ENCODE data around the gene CRTC3.

CRTC3 gene

GRCh38 chr15:90553248-90553745, 23.6 kb downstream of the CRTC3 start:
- Histone ChIP-seq H3K9ac (ENCODE audit: low read depth, low read length) (no peak overlapping the region), H3K36me3 (ENCODE audit: control insufficient read depth, insufficient read depth, low read length) (no peaks in the 10 kb centered on the region), H3K27me3 (ENCODE audit: control insufficient read depth, insufficient read depth, low read length) (no peaks in the 10 kb centered on the region), H3K9me3 (ENCODE audit: control insufficient read depth, insufficient read depth, low read length) (no peaks in the 10 kb centered on the region), H3K4me1 (ENCODE audit: control insufficient read depth, insufficient read depth, low read length) (no peaks in the 10 kb centered on the region), H3K4me3 (ENCODE audit: low read depth, low read length) (no peak overlapping the region)

GRCh38 chr15:90557186-90558084, 27.7 kb downstream of the CRTC3 start:
- H3K4me3 ChIP-seq (ENCODE audit: low read depth, low read length) = no peak overlapping the region
- H3K4me1 ChIP-seq (ENCODE audit: control insufficient read depth, insufficient read depth, low read length) = no peaks in the 10 kb centered on the region
- H3K27me3 ChIP-seq (ENCODE audit: control insufficient read depth, insufficient read depth, low read length) = no peaks in the 10 kb centered on the region
- H3K36me3 ChIP-seq (ENCODE audit: control insufficient read depth, insufficient read depth, low read length) = no peaks in the 10 kb centered on the region
- H3K9me3 ChIP-seq (ENCODE audit: control insufficient read depth, insufficient read depth, low read length) = no peaks in the 10 kb centered on the region
- H3K9ac ChIP-seq (ENCODE audit: low read depth, low read length) = no peak overlapping the region

DNA sequence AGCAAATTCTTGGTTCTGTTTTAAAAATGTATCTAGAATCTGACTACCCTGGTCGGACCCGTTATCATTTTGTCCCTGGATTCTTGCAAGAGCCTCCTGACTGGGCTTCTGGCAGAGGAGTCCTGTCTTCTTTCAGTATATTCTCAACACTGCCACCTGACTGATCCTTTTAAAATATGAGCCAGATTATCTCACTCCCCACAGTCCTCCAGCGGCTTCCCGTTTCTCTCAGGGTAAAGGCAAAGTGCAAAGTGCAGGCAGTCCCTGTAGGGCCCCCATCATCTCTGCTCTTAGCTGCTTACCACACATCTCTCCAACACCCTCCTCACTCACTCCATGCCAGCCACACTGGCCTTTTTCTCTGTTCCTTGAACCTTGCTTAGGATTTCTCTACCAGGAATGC, 28.4 kb downstream of the CRTC3 start:
- H3K9me3 ChIP-seq (ENCODE audit: control insufficient read depth, insufficient read depth, low read length) = no peaks in the 10 kb centered on the region
- H3K36me3 ChIP-seq (ENCODE audit: control insufficient read depth, insufficient read depth, low read length) = no peaks in the 10 kb centered on the region
- no peak overlapping the region for H3K4me3 ChIP-seq (ENCODE audit: low read depth, low read length)
- H3K27me3 ChIP-seq (ENCODE audit: control insufficient read depth, insufficient read depth, low read length) = no peaks in the 10 kb centered on the region
- no peaks in the 10 kb centered on the region for H3K4me1 ChIP-seq (ENCODE audit: control insufficient read depth, insufficient read depth, low read length)
- H3K9ac ChIP-seq (ENCODE audit: low read depth, low read length) = no peak overlapping the region

GRCh38 chr15:90559119-90559518, 29.4 kb downstream of the CRTC3 start:
- H3K9me3 ChIP-seq (ENCODE audit: control insufficient read depth, insufficient read depth, low read length) = no peaks in the 10 kb centered on the region
- H3K4me3 ChIP-seq (ENCODE audit: low read depth, low read length) = no peak overlapping the region
- H3K4me1 ChIP-seq (ENCODE audit: control insufficient read depth, insufficient read depth, low read length) = no peaks in the 10 kb centered on the region
- H3K36me3 ChIP-seq (ENCODE audit: control insufficient read depth, insufficient read depth, low read length) = no peaks in the 10 kb centered on the region
- no peak overlapping the region for H3K9ac ChIP-seq (ENCODE audit: low read depth, low read length)
- H3K27me3 ChIP-seq (ENCODE audit: control insufficient read depth, insufficient read depth, low read length) = no peaks in the 10 kb centered on the region

GRCh38 chr15:90560229-90560776, 30.6 kb downstream of the CRTC3 start:
- no peak overlapping the region for H3K4me3 ChIP-seq (ENCODE audit: low read depth, low read length)
- H3K4me1 ChIP-seq (ENCODE audit: control insufficient read depth, insufficient read depth, low read length) = no peaks in the 10 kb centered on the region
- H3K9ac ChIP-seq (ENCODE audit: low read depth, low read length) = no peak overlapping the region
- H3K27me3 ChIP-seq (ENCODE audit: control insufficient read depth, insufficient read depth, low read length) = no peaks in the 10 kb centered on the region
- no peaks in the 10 kb centered on the region for H3K9me3 ChIP-seq (ENCODE audit: control insufficient read depth, insufficient read depth, low read length)
- H3K36me3 ChIP-seq (ENCODE audit: control insufficient read depth, insufficient read depth, low read length) = no peaks in the 10 kb centered on the region

DNA sequence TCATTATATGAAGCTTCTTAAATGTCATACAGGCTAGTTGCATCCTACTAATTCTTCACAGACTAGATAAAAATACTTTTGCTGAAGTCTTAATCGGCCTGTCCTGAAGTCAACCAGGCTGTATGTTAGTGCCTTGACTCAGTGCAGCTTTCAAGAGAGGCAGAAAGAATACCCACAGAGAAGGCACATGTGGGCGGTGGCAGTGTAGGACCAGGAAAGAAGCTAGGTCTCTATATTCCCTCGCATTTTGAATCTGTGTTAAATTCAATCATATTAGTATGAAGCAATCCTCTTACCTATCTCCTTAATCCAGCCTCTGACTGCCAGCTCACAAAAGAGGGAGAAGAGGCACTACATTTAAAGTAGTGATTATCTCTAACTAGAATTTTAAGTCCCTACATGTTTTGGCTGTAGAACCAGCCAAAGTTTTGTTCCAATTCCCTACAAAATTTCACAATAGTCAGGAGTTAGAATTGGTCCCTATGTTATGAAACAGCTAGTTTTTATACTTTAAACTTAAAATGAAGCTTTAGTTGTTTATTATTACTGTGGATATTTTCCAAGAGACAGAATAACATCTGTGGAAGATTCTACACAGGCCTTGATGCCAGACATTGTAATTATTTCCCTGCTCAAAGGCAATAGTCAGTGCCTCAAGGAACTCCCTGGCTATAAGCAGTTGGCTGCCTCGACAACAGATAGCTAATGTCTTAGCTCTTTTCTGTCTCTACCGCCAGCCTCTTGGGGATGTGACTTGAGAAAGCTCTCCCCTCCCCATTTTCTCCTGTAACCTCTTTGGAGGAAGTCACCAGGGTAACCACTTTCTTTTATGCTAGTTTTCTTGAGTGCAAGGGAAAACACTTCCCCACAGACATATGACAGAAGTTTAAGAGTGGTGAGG, 31.9 kb downstream of the CRTC3 start:
- H3K4me1 ChIP-seq (ENCODE audit: control insufficient read depth, insufficient read depth, low read length) = no peaks in the 10 kb centered on the region
- H3K36me3 ChIP-seq (ENCODE audit: control insufficient read depth, insufficient read depth, low read length) = no peaks in the 10 kb centered on the region
- no peaks in the 10 kb centered on the region for H3K27me3 ChIP-seq (ENCODE audit: control insufficient read depth, insufficient read depth, low read length)
- no peak overlapping the region for H3K9ac ChIP-seq (ENCODE audit: low read depth, low read length)
- H3K9me3 ChIP-seq (ENCODE audit: control insufficient read depth, insufficient read depth, low read length) = no peaks in the 10 kb centered on the region
- H3K4me3 ChIP-seq (ENCODE audit: low read depth, low read length) = no peak overlapping the region

DNA sequence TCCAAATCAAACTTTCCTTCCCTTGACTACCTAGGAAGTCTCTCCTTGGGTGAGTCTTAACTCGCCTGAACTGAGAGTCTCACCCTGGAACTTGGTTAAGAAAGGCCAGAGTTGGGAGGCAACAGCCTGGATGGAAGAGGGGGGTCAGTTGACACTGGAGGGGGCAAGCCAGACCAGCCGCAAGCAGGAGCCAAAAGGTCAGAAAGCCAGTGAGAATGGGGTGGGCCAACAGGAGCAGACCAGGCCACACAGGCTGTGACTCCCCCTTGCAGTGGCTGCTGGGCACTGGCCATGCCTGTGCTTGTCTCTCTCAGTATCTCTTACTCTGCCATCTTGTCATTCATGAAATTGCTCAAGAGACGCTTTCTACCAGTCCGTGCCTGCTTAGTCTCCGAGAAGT, 32.9 kb downstream of the CRTC3 start:
- no peaks in the 10 kb centered on the region for H3K9me3 ChIP-seq (ENCODE audit: control insufficient read depth, insufficient read depth, low read length)
- no peak overlapping the region for H3K4me3 ChIP-seq (ENCODE audit: low read depth, low read length)
- H3K36me3 ChIP-seq (ENCODE audit: control insufficient read depth, insufficient read depth, low read length) = no peaks in the 10 kb centered on the region
- no peaks in the 10 kb centered on the region for H3K4me1 ChIP-seq (ENCODE audit: control insufficient read depth, insufficient read depth, low read length)
- H3K27me3 ChIP-seq (ENCODE audit: control insufficient read depth, insufficient read depth, low read length) = no peaks in the 10 kb centered on the region
- no peak overlapping the region for H3K9ac ChIP-seq (ENCODE audit: low read depth, low read length)

- Histone ChIP-seq H3K9me3 (ENCODE audit: control insufficient read depth, insufficient read depth, low read length) (no peaks in the 10 kb centered on the region), H3K27me3 (ENCODE audit: control insufficient read depth, insufficient read depth, low read length) (no peaks in the 10 kb centered on the region), H3K4me1 (ENCODE audit: control insufficient read depth, insufficient read depth, low read length) (no peaks in the 10 kb centered on the region), H3K36me3 (ENCODE audit: control insufficient read depth, insufficient read depth, low read length) (no peaks in the 10 kb centered on the region), H3K9ac (ENCODE audit: low read depth, low read length) (no peak overlapping the region), H3K4me3 (ENCODE audit: low read depth, low read length) (no peak overlapping the region)
These were observed 33.7 kb downstream of the CRTC3 start for GRCh38 chr15:90563463-90563862.

- Histone ChIP-seq H3K4me3 (ENCODE audit: low read depth, low read length) (no peak overlapping the region), H3K9me3 (ENCODE audit: control insufficient read depth, insufficient read depth, low read length) (no peaks in the 10 kb centered on the region), H3K36me3 (ENCODE audit: control insufficient read depth, insufficient read depth, low read length) (no peaks in the 10 kb centered on the region), H3K27me3 (ENCODE audit: control insufficient read depth, insufficient read depth, low read length) (no peaks in the 10 kb centered on the region), H3K4me1 (ENCODE audit: control insufficient read depth, insufficient read depth, low read length) (no peaks in the 10 kb centered on the region), H3K9ac (ENCODE audit: low read depth, low read length) (no peak overlapping the region)
These were observed 34.3 kb downstream of the CRTC3 start for GRCh38 chr15:90564051-90564450.

- no peaks in the 10 kb centered on the region for H3K9me3 ChIP-seq (ENCODE audit: control insufficient read depth, insufficient read depth, low read length)
- no peak overlapping the region for H3K9ac ChIP-seq (ENCODE audit: low read depth, low read length)
- no peaks in the 10 kb centered on the region for H3K27me3 ChIP-seq (ENCODE audit: control insufficient read depth, insufficient read depth, low read length)
- H3K36me3 ChIP-seq (ENCODE audit: control insufficient read depth, insufficient read depth, low read length) = no peaks in the 10 kb centered on the region
- H3K4me1 ChIP-seq (ENCODE audit: control insufficient read depth, insufficient read depth, low read length) = no peaks in the 10 kb centered on the region
- H3K4me3 ChIP-seq (ENCODE audit: low read depth, low read length) = no peak overlapping the region
These were observed 34.9 kb downstream of the CRTC3 start for GRCh38 chr15:90564590-90564989.

- Histone ChIP-seq H3K9ac (ENCODE audit: low read depth, low read length) (no peak overlapping the region), H3K4me3 (ENCODE audit: low read depth, low read length) (no peak overlapping the region), H3K4me1 (ENCODE audit: control insufficient read depth, insufficient read depth, low read length) (no peaks in the 10 kb centered on the region), H3K9me3 (ENCODE audit: control insufficient read depth, insufficient read depth, low read length) (no peaks in the 10 kb centered on the region), H3K36me3 (ENCODE audit: control insufficient read depth, insufficient read depth, low read length) (no peaks in the 10 kb centered on the region), H3K27me3 (ENCODE audit: control insufficient read depth, insufficient read depth, low read length) (no peaks in the 10 kb centered on the region)
These were observed 36.1 kb downstream of the CRTC3 start for GRCh38 chr15:90565866-90566265.
